Ovary (tissue), 3 donors: Measurements from ENCODE around the gene EVA1A.

Experiments
- CTCF ChIP-seq, 3 donors: fragments of 450-650 bp in 2 of 3; fragments of 200-600 bp in 1 of 3; IDR thresholded peaks; one replicate each; pipeline versions ENCODE4 v1.5.1 to v1.8.0; 2016 to 2022; ENCODE audit warnings: antibody characterized with exemption in 3 of 3, mild to moderate bottlenecking in 1 of 3
- POLR2A ChIP-seq: fragments of 450-650 bp; IDR thresholded peaks from one replicate; pipeline ENCODE4 v1.6.1; 2017; ENCODE audit warnings: antibody characterized with exemption, mild to moderate bottlenecking, moderate library complexity
- donor health status: DM: no; HTN: no; CAD: no.

- TF ChIP-seq CTCF (IDR thresholded peaks at IDR 0.05) (no peak), POLR2A (no peak)
Observed at GRCh38 chr2:75595541-75596395, 35.0 kb upstream of the EVA1A start.
